Measurements from ENCODE around the gene IZUMO4. TPM values are rescaled to one million over a fixed set of nuclear protein-coding genes. Genes with fewer than 3 reads are reported as not detected.
"Not testable (repeated sequence)": the region's sequence is repeated elsewhere in the genome, so short reads cannot be mapped to it uniquely, and the experiment has no call there.

Gene IZUMO4
- total RNA-seq, 1 donor from 2014 or later = 37.8 TPM

- intact Hi-C loops (cut with DNase I) = no loop called here
- no peak for ATAC-seq
Observed at GRCh38 chr19:2115911-2116426, 19.3 kb downstream of the IZUMO4 start.

GRCh38 chr19:2116507-2116906, 19.8 kb downstream of the IZUMO4 start:
- ATAC-seq (no peak), DNase-seq (ENCODE audit: low spot score) (no peak)
- intact Hi-C loops (cut with DNase I) = no loop called here

More at GRCh38 chr19:2115911-2116426, 19.3 kb downstream of the IZUMO4 start:
- no peak for DNase-seq (ENCODE audit: low spot score)

GRCh38 chr19:2117215-2117960, 20.7 kb downstream of the IZUMO4 start:
- DNase-seq (ENCODE audit: low spot score) (no peak), ATAC-seq (peak; percentile 11)
- intact Hi-C loops (cut with DNase I) = no loop called here

GRCh38 chr19:2118438-2118837, 21.7 kb downstream of the IZUMO4 start:
- ATAC-seq = no peak
- no peak for DNase-seq (ENCODE audit: low spot score)
- intact Hi-C loops (cut with DNase I) = no loop called here

- DNase-seq (ENCODE audit: low spot score) (no peak), ATAC-seq (no peak)
- intact Hi-C loops (cut with DNase I) = no loop called here
Observed at GRCh38 chr19:2119921-2120785, 23.4 kb downstream of the IZUMO4 start.

GRCh38 chr19:2120821-2121220, 24.1 kb downstream of the IZUMO4 start:
- intact Hi-C loops (cut with DNase I) = no loop called here
- ATAC-seq = no peak
- no peak for DNase-seq (ENCODE audit: low spot score)

GRCh38 chr19:2121416-2122051, 24.8 kb downstream of the IZUMO4 start:
- intact Hi-C loops (cut with DNase I) = no loop called here
- ATAC-seq = no peak

GRCh38 chr19:2122251-2122650, 25.5 kb downstream of the IZUMO4 start:
- intact Hi-C loops (cut with DNase I) = no loop called here
- ATAC-seq (no peak), DNase-seq (ENCODE audit: low spot score) (no peak)

More at GRCh38 chr19:2121416-2122051, 24.8 kb downstream of the IZUMO4 start:
- DNase-seq (ENCODE audit: low spot score) = no peak

- DNase-seq (ENCODE audit: low spot score) (no peak), ATAC-seq (no peak)
- intact Hi-C loops (cut with DNase I) = no loop called here
Observed at GRCh38 chr19:2122982-2123381, 26.3 kb downstream of the IZUMO4 start.

GRCh38 chr19:2123682-2124387, 27.1 kb downstream of the IZUMO4 start:
- DNase-seq (ENCODE audit: low spot score) (no peak), ATAC-seq (no peak)
- intact Hi-C loops (cut with DNase I) = no loop called here

- intact Hi-C loops (cut with DNase I) = no loop called here
- no peak for ATAC-seq
- DNase-seq (ENCODE audit: low spot score) = no peak
Observed at GRCh38 chr19:2126879-2127518, 30.3 kb downstream of the IZUMO4 start.

GRCh38 chr19:2127758-2128157, 31.0 kb downstream of the IZUMO4 start:
- intact Hi-C loops (cut with DNase I) = no loop called here
- ATAC-seq (peak; percentile 18), DNase-seq (ENCODE audit: low spot score) (no peak)

GRCh38 chr19:2128252-2128651, 31.5 kb downstream of the IZUMO4 start:
- ATAC-seq; DNase-seq (ENCODE audit: low spot score): not testable (repeated sequence)

GRCh38 chr19:2129022-2129421, 32.3 kb downstream of the IZUMO4 start:
- ATAC-seq (no peak), DNase-seq (ENCODE audit: low spot score) (no peak)
- intact Hi-C loops (cut with DNase I) = no loop called here

More at GRCh38 chr19:2128252-2128651, 31.5 kb downstream of the IZUMO4 start:
- intact Hi-C loops (cut with DNase I) = not testable (repeated sequence)

- ATAC-seq (no peak), DNase-seq (ENCODE audit: low spot score) (no peak)
- intact Hi-C loops (cut with DNase I) = no loop called here
Observed at GRCh38 chr19:2129486-2129885, 32.8 kb downstream of the IZUMO4 start.

GRCh38 chr19:2129892-2130770, 33.4 kb downstream of the IZUMO4 start:
- intact Hi-C loops (cut with DNase I) = loop anchor here (10.0 kb wide), 1 partner anchor 355 kb away; no protein-coding TSS in a partner anchor
- DNase-seq (ENCODE audit: low spot score) (no peak), ATAC-seq (no peak)
